GM12878 (cell line): Measurements from ENCODE around the gene BCAS3. TPM values are rescaled to one million over a fixed set of nuclear protein-coding genes. Genes with fewer than 3 reads are reported as not detected.

Experiments used
- ATAC-seq: fragments of 200-7000 bp; cut with Tn5 transposase; 3 replicates; pipeline ENCODE4 v1.9.1; 2020; ENCODE audit warnings: mild to moderate bottlenecking, moderate library complexity
- BruUV-seq: library from RNA; stranded (reverse); fragments of 400-500 nt; replicated peaks from 2 replicates; lab custom pipeline; 2021; lab: Mats Ljungman, UMichigan
- CTCF ChIA-PET: fragments of 300-600 bp; sonication (Branson Sonifier 250); formaldehyde crosslinking; extraction: SDS; loops from one replicate; lab custom pipeline; 2021; ENCODE audit warnings: inconsistent platforms; lab: Yijun Ruan, JAX
- POLR2A ChIA-PET: fragments of 350-600 bp; formaldehyde crosslinking; extraction: SDS; loops from one replicate; lab custom pipeline; 2021; ENCODE audit warnings: inconsistent platforms; lab: Charles Lee
- RAD21 ChIA-PET: fragments of 300-600 bp; sonication (Branson Sonifier 250); formaldehyde crosslinking; loops from one replicate; lab custom pipeline; 2023; ENCODE audit warnings: antibody characterized with exemption; ENCODE audit not compliant: unreplicated experiment; lab: Charles Lee
- SMC1A ChIA-PET: fragments of 300-600 bp; sonication (Branson Sonifier 250); formaldehyde crosslinking; loops from one replicate; lab custom pipeline; 2023; ENCODE audit not compliant: unreplicated experiment, uncharacterized antibody; lab: Charles Lee
- DNase-seq: peaks from one replicate; pipeline ENCODE4 v3.0.0-alpha.2; 2011; ENCODE audit warnings: low read depth, low spot score
- FAIRE-seq: peaks from 3 replicates; lab custom pipeline; 2011; peaks lifted over from hg19 to GRCh38; lab: Jason Lieb, UNC
- H2AFZ ChIP-seq: 2 replicates; pipeline ENCODE4 v1.6.0; 2011; ENCODE audit warnings: low read depth, low read length, control low read depth; ENCODE audit not compliant: control insufficient read depth
- H3K27ac ChIP-seq: 2 replicates; pipeline ENCODE4 v1.5.1; 2011; ENCODE audit warnings: control low read depth; ENCODE audit not compliant: control insufficient read depth, insufficient read depth
- H3K27me3 ChIP-seq, 2 experiments: replicated peaks in 1 of 2; 2 replicates each; pipeline versions ENCODE4 v1.6.0 to v1.6.1; 2011; ENCODE audit warnings: low read length in 1 of 2; ENCODE audit not compliant: control insufficient read depth in 2 of 2, insufficient read depth in 2 of 2
- H3K36me3 ChIP-seq, 2 experiments: 2 replicates each; pipeline ENCODE4 v1.5.1; 2011; ENCODE audit warnings: low read length in 1 of 2; ENCODE audit not compliant: control insufficient read depth in 2 of 2, insufficient read depth in 2 of 2
- H3K4me1 ChIP-seq: 2 replicates; pipeline ENCODE4 v1.6.1; 2011; ENCODE audit warnings: mild to moderate bottlenecking, low read length, moderate library complexity, mixed read lengths; ENCODE audit not compliant: control insufficient read depth, insufficient read depth
- H3K4me2 ChIP-seq: 2 replicates; pipeline ENCODE4 v1.6.0; 2011; ENCODE audit warnings: control low read depth; ENCODE audit not compliant: control insufficient read depth, insufficient read depth
- H3K4me3 ChIP-seq: fragments of 200-600 bp; sonication (generic); 2 replicates; pipeline ENCODE4 v1.5.1; 2016
- H3K79me2 ChIP-seq: 2 replicates; pipeline ENCODE4 v1.6.0; 2011; ENCODE audit warnings: low read length; ENCODE audit not compliant: control insufficient read depth, insufficient read depth
- H3K9ac ChIP-seq: 2 replicates; pipeline ENCODE4 v1.8.0; 2011; ENCODE audit warnings: low read length, control low read depth, mixed read lengths; ENCODE audit not compliant: control insufficient read depth, insufficient read depth
- H3K9me3 ChIP-seq: replicated peaks from 3 replicates; pipeline ENCODE4 v1.5.1; 2011; ENCODE audit warnings: mild to moderate bottlenecking, low read length; ENCODE audit not compliant: control insufficient read depth, insufficient read depth
- H4K20me1 ChIP-seq: 2 replicates; pipeline ENCODE4 v1.6.0; 2011; ENCODE audit not compliant: control insufficient read depth, insufficient read depth
- BHLHE40 ChIP-seq, 2 experiments: fragments of 450-650 bp in 1 of 2; IDR thresholded peaks; 2 replicates each; pipeline ENCODE4 v1.6.1; 2011 to 2017; ENCODE audit warnings: low read depth in 2 of 2, borderline replicate concordance in 1 of 2, improper control_type of control experiment in 1 of 2, low read length in 1 of 2, mild to moderate bottlenecking in 1 of 2
- BRCA1 ChIP-seq: IDR thresholded peaks from 2 replicates; pipeline ENCODE4 v1.6.1; 2011; ENCODE audit warnings: low read depth, low read length, improper control_type of control experiment
- ESRRA ChIP-seq: IDR thresholded peaks from 2 replicates; pipeline ENCODE4 v1.6.1; 2012; ENCODE audit warnings: mild to moderate bottlenecking, low read length, improper control_type of control experiment
- HDAC2 ChIP-seq: fragments of 200-600 bp; sonication (generic); IDR thresholded peaks from 2 replicates; pipeline ENCODE4 v1.6.1; 2017
- JUNB ChIP-seq: IDR thresholded peaks from 2 replicates; pipeline ENCODE4 v1.6.1; 2016; ENCODE audit warnings: antibody characterized with exemption, mild to moderate bottlenecking
- KAT2A ChIP-seq: conservative IDR thresholded peaks from 2 replicates; pipeline ENCODE4 v1.6.1; 2011; ENCODE audit warnings: low read depth, low read length; ENCODE audit not compliant: control insufficient read depth
- NBN ChIP-seq: fragments of 450-650 bp; IDR thresholded peaks from 2 replicates; pipeline ENCODE4 v1.6.1; 2016
- RUNX3 ChIP-seq: IDR thresholded peaks from 2 replicates; pipeline ENCODE4 v1.6.1; 2012; ENCODE audit warnings: low read length, inconsistent platforms
- STAT1 ChIP-seq: fragments of 450-650 bp; conservative IDR thresholded peaks from 2 replicates; pipeline ENCODE4 v1.6.1; 2014; ENCODE audit warnings: antibody characterized with exemption, mild to moderate bottlenecking
- SUPT20H ChIP-seq: IDR thresholded peaks from 2 replicates; pipeline ENCODE4 v1.6.1; 2011; ENCODE audit warnings: low read depth, mild to moderate bottlenecking, low read length, moderate library complexity, borderline replicate concordance; ENCODE audit not compliant: control insufficient read depth
- ZBED1 ChIP-seq: IDR thresholded peaks from 2 replicates; pipeline ENCODE4 v1.6.1; 2016; ENCODE audit warnings: borderline replicate concordance
- ZNF274 ChIP-seq: IDR thresholded peaks from one replicate; pipeline ENCODE4 v1.8.0; 2011; ENCODE audit not compliant: insufficient read length, insufficient read depth
- ZSCAN29 ChIP-seq: fragments of 450-650 bp; IDR thresholded peaks from 2 replicates; pipeline ENCODE4 v1.6.1; 2017; ENCODE audit warnings: mild to moderate bottlenecking, moderate library complexity
- WGBS: methylation state at CpG from one replicate; pipeline ENCODE4 v1.1.6; 2016; ENCODE audit warnings: low lambda C conversion rate; ENCODE audit not compliant: insufficient replicate concordance, insufficient coverage; ENCODE audit errors: missing lambda C conversion rate; 5-methylcytosine and 5-hydroxymethylcytosine counted together
- in situ Hi-C: fragments of 300-500 bp; cut with MboI; formaldehyde crosslinking; loops from 9 replicates; pipeline ENCODE4 v1.14.3; 2018; ENCODE audit warnings: mixed read lengths
- intact Hi-C: fragments of 100-400 bp; cut with micrococcal nuclease; formaldehyde crosslinking; loops from one replicate; pipeline ENCODE4 v1.14.2; 2022; ENCODE audit not compliant: unreplicated experiment
- polyA plus RNA-seq, 11 experiments: library from polyadenylated mRNA; depleted of rRNA in 4 of 11; unstranded in 6 of 11; stranded (reverse) in 5 of 11; fragments of >200 nt; fragmentation: Nextera tagmentation in 4 of 11; fragmentation: Illumina TruSeq in 1 of 11; extraction: Ambion mirVana in 4 of 11; extraction: Trizol in 1 of 11; gene quantifications; 1 replicate in 1 of 11; 2 replicates in 10 of 11; pipeline versions ENCODE4 v1.2.1 to v1.2.3, GENCODE V29; 2011 to 2016; ENCODE audit warnings: inconsistent platforms in 2 of 11, missing spikeins in 2 of 11, low read depth in 1 of 11
- total RNA-seq, 4 experiments: library from RNA; depleted of rRNA in 3 of 4; stranded (reverse); fragments of >200 nt in 3 of 4; fragmentation: Illumina TruSeq in 1 of 4; extraction: Trizol in 1 of 4; gene quantifications; 2 replicates each; pipeline versions ENCODE4 v1.2.1 to v1.2.3, GENCODE V29; 2013 to 2021
- TF ChIP-seq, protein P1 (sequence below): IDR thresholded peaks from 2 replicates; pipeline ENCODE4 v1.6.1; 2011; ENCODE audit warnings: borderline replicate concordance, low read depth, mild to moderate bottlenecking, moderate library complexity, low read length; ENCODE audit not compliant: insufficient read depth, poor library complexity, severe bottlenecking
- TF ChIP-seq, protein P2 (sequence below): fragments of 450-650 bp; formaldehyde crosslinking; IDR thresholded peaks from 2 replicates; pipeline ENCODE4 v1.4.0; 2020; ENCODE audit warnings: mild to moderate bottlenecking, moderate library complexity
- TF ChIP-seq, protein P3 (sequence below): IDR thresholded peaks from 2 replicates; pipeline ENCODE4 v1.6.1; 2012; ENCODE audit warnings: low read depth, low read length, improper control_type of control experiment

The BCAS3 gene
- total and polyA plus RNA-seq, 10 of the 15 experiments (the other 5 are each of a cell fraction or from before 2014, with no cell fraction given) = 2.1 to 11.0 (median 6.6) TPM

DNA sequence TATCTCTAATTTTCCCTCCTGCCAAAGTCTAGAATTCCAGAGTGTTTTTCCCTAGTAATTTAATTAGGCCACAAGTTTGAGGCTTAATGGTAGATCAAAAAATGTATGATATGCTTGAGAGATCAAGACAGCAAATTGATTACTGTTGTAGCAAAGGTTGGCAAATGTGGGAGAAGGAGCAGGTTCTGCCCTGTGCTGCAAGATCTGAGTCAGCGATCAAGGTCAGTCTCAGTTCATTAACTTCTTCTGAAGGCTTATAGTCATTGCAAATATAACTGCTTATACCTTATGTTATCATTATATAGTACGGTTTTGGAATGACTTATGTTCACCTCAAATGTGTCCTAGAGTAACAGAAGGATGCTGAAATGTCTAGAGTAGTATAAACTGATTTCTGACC lies 490.9 kb downstream of the BCAS3 start (continued):
- peak; percentile 12; the same call in 1 of the 2 replicates for TF ChIP-seq RUNX3
- no peak for TF ChIP-seq ZBED1
- peak; percentile 58; the same call in 1 of the 2 replicates for TF ChIP-seq JUNB
- TF ChIP-seq, protein P1, sequence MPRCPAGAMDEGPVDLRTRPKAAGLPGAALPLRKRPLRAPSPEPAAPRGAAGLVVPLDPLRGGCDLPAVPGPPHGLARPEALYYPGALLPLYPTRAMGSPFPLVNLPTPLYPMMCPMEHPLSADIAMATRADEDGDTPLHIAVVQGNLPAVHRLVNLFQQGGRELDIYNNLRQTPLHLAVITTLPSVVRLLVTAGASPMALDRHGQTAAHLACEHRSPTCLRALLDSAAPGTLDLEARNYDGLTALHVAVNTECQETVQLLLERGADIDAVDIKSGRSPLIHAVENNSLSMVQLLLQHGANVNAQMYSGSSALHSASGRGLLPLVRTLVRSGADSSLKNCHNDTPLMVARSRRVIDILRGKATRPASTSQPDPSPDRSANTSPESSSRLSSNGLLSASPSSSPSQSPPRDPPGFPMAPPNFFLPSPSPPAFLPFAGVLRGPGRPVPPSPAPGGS = no peak
- no peak for TF ChIP-seq BRCA1

DNA sequence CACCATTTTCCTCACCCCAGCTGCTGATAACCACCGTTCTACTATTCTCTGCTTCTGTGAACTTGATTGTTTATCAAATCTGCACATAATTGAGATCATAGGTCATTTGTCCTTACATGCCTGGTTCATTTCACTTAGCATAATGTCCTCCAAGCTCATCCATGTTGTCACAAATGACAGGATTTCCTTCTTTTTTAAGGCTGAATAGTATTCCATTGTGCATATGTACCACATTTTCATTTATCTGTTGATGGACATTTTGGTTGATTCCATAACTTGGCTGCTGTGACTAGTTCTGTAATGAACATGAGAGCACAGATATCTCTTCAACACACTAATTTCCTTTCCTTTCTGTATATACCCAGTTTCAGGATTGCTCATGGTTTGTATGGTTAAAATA lies 496.7 kb downstream of the BCAS3 start:
- POLR2A ChIA-PET = no interaction called here
- SMC1A ChIA-PET = no interaction called here
- Histone ChIP-seq H4K20me1 (no peaks in the 10 kb centered on the region), H3K4me1 (no peaks in the 10 kb centered on the region), H3K79me2 (no peaks in the 10 kb centered on the region), H3K4me2 (no peak overlapping the region), H2AFZ (no peak overlapping the region)
- no peak for FAIRE-seq
- TF ChIP-seq ESRRA = no peak
- no peak for TF ChIP-seq ZSCAN29
- no peak for TF ChIP-seq SUPT20H
- TF ChIP-seq, protein P2, sequence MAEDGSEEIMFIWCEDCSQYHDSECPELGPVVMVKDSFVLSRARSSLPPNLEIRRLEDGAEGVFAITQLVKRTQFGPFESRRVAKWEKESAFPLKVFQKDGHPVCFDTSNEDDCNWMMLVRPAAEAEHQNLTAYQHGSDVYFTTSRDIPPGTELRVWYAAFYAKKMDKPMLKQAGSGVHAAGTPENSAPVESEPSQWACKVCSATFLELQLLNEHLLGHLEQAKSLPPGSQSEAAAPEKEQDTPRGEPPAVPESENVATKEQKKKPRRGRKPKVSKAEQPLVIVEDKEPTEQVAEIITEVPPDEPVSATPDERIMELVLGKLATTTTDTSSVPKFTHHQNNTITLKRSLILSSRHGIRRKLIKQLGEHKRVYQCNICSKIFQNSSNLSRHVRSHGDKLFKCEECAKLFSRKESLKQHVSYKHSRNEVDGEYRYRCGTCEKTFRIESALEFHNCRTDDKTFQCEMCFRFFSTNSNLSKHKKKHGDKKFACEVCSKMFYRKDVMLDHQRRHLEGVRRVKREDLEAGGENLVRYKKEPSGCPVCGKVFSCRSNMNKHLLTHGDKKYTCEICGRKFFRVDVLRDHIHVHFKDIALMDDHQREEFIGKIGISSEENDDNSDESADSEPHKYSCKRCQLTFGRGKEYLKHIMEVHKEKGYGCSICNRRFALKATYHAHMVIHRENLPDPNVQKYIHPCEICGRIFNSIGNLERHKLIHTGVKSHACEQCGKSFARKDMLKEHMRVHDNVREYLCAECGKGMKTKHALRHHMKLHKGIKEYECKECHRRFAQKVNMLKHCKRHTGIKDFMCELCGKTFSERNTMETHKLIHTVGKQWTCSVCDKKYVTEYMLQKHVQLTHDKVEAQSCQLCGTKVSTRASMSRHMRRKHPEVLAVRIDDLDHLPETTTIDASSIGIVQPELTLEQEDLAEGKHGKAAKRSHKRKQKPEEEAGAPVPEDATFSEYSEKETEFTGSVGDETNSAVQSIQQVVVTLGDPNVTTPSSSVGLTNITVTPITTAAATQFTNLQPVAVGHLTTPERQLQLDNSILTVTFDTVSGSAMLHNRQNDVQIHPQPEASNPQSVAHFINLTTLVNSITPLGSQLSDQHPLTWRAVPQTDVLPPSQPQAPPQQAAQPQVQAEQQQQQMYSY = no peak
- TF ChIP-seq KAT2A = no peak
- no peak for TF ChIP-seq HDAC2
- TF ChIP-seq STAT1 = no peak
- TF ChIP-seq, protein P3, sequence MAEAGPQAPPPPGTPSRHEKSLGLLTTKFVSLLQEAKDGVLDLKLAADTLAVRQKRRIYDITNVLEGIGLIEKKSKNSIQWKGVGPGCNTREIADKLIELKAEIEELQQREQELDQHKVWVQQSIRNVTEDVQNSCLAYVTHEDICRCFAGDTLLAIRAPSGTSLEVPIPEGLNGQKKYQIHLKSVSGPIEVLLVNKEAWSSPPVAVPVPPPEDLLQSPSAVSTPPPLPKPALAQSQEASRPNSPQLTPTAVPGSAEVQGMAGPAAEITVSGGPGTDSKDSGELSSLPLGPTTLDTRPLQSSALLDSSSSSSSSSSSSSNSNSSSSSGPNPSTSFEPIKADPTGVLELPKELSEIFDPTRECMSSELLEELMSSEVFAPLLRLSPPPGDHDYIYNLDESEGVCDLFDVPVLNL = no peak
- no peak for TF ChIP-seq ZNF274
- TF ChIP-seq BHLHE40 (IDR thresholded peaks at IDR 0.05; ENCODE audit: borderline replicate concordance in 1 of 2, low read depth in 2 of 2, low read length in 1 of 2) = no peak
- TF ChIP-seq NBN = no peak
- TF ChIP-seq, all 136 proteins: peak for 0
- no TSS peak for BruUV-seq
- H3K9me3 ChIP-seq = no peaks in the 10 kb centered on the region
- no peaks in the 10 kb centered on the region for H3K27me3 ChIP-seq
- RAD21 ChIA-PET = no interaction called here
- no peak overlapping the region for H3K9ac ChIP-seq
- no peak overlapping the region for H3K4me3 ChIP-seq
- intact Hi-C loops (no loop called here), in situ Hi-C loops (no loop called here)
- ATAC-seq = 0 out of 3 replicates have a peak, but pooled peaks have one; percentile 16
- CTCF ChIA-PET = no interaction called here
- no peak for DNase-seq
- H3K27ac ChIP-seq = no peak overlapping the region
- WGBS = 4% methylated on average over 1 of the region's 1 CpG
- no peaks in the 10 kb centered on the region for H3K36me3 ChIP-seq
